KMS-11 (cell line): Measurements from ENCODE around the gene LYST.

Experiments
- H2AFZ ChIP-seq: fragments of 200-600 bp; sonication (generic); 2 replicates; pipeline ENCODE4 v1.6.1; 2016; ENCODE audit warnings: antibody characterized with exemption, mixed run types, low read depth
- H3K27ac ChIP-seq: fragments of 200-600 bp; sonication (generic); 2 replicates; pipeline ENCODE4 v1.6.1; 2016; ENCODE audit warnings: mild to moderate bottlenecking, mixed run types
- H3K27me3 ChIP-seq: fragments of 200-600 bp; sonication (generic); 2 replicates; pipeline ENCODE4 v1.6.1; 2017; ENCODE audit warnings: mild to moderate bottlenecking, low read depth, mixed run types, moderate library complexity; ENCODE audit not compliant: insufficient read depth
- H3K36me3 ChIP-seq: fragments of 200-600 bp; sonication (generic); 2 replicates; pipeline ENCODE4 v1.6.1; 2017; ENCODE audit warnings: mild to moderate bottlenecking, mixed run types; ENCODE audit not compliant: insufficient read depth
- H3K4me1 ChIP-seq: fragments of 200-600 bp; sonication (generic); 2 replicates; pipeline ENCODE4 v1.6.1; 2016; ENCODE audit warnings: mild to moderate bottlenecking, low read depth, mixed run types; ENCODE audit not compliant: poor library complexity, severe bottlenecking
- H3K4me2 ChIP-seq: fragments of 200-600 bp; sonication (generic); 2 replicates; pipeline ENCODE4 v1.7.0; 2016; ENCODE audit warnings: mild to moderate bottlenecking, mixed run types
- H3K4me3 ChIP-seq: fragments of 200-600 bp; sonication (generic); IDR thresholded peaks from 2 replicates; pipeline ENCODE4 v1.6.1; 2017; ENCODE audit warnings: low read depth, low read length, mixed read lengths; ENCODE audit not compliant: insufficient read depth
- H3K79me2 ChIP-seq: fragments of 200-600 bp; sonication (generic); 2 replicates; pipeline ENCODE4 v1.6.1; 2016; ENCODE audit warnings: low read depth, mixed run types; ENCODE audit not compliant: insufficient read depth
- H3K9ac ChIP-seq: fragments of 200-600 bp; sonication (generic); 2 replicates; pipeline ENCODE4 v1.6.1; 2016; ENCODE audit warnings: mild to moderate bottlenecking, mixed run types
- H4K20me1 ChIP-seq: fragments of 200-600 bp; sonication (generic); 2 replicates; pipeline ENCODE4 v1.6.1; 2016; ENCODE audit warnings: mild to moderate bottlenecking, mixed run types; ENCODE audit not compliant: insufficient read depth
- CTCF ChIP-seq: fragments of 200-600 bp; sonication (generic); conservative IDR thresholded peaks from 2 replicates; pipeline ENCODE4 v1.6.1; 2017; ENCODE audit warnings: low read depth, mild to moderate bottlenecking, antibody characterized with exemption, low read length, moderate library complexity, mixed read lengths

The LYST gene

GRCh38 chr1:235746245-235746644, 120.5 kb downstream of the LYST start:
- Histone ChIP-seq H3K4me3 (no peak overlapping the region), H3K4me2 (no peak overlapping the region), H3K36me3 (no peaks in the 10 kb centered on the region), H3K9ac (no peak overlapping the region), H3K4me1 (no peaks in the 10 kb centered on the region), H4K20me1 (no peaks in the 10 kb centered on the region), H3K79me2 (no peaks in the 10 kb centered on the region), H3K27me3 (no peaks in the 10 kb centered on the region), H2AFZ (no peak overlapping the region), H3K27ac (no peak overlapping the region)
- no peak for TF ChIP-seq CTCF

- Histone ChIP-seq H3K27me3 (no peaks in the 10 kb centered on the region), H3K4me1 (no peaks in the 10 kb centered on the region), H3K27ac (no peak overlapping the region), H3K36me3 (no peaks in the 10 kb centered on the region), H2AFZ (no peak overlapping the region), H3K4me2 (no peak overlapping the region), H4K20me1 (no peaks in the 10 kb centered on the region), H3K4me3 (no peak overlapping the region), H3K79me2 (no peaks in the 10 kb centered on the region), H3K9ac (no peak overlapping the region)
- no peak for TF ChIP-seq CTCF
Observed at GRCh38 chr1:235745503-235746136, 121.1 kb downstream of the LYST start.

GRCh38 chr1:235742914-235743599, 123.6 kb downstream of the LYST start:
- Histone ChIP-seq H3K4me1 (no peaks in the 10 kb centered on the region), H2AFZ (no peak overlapping the region), H3K27ac (no peak overlapping the region), H3K9ac (no peak overlapping the region), H3K27me3 (no peaks in the 10 kb centered on the region), H3K36me3 (no peaks in the 10 kb centered on the region), H3K79me2 (no peaks in the 10 kb centered on the region), H4K20me1 (no peaks in the 10 kb centered on the region), H3K4me2 (no peak overlapping the region), H3K4me3 (no peak overlapping the region)
- TF ChIP-seq CTCF = no peak

- H3K27me3 ChIP-seq = no peaks in the 10 kb centered on the region
- TF ChIP-seq CTCF = no peak
- H2AFZ ChIP-seq = no peak overlapping the region
- H3K27ac ChIP-seq = no peak overlapping the region
- no peak overlapping the region for H3K4me3 ChIP-seq
- no peaks in the 10 kb centered on the region for H4K20me1 ChIP-seq
- no peaks in the 10 kb centered on the region for H3K36me3 ChIP-seq
- H3K4me2 ChIP-seq = no peak overlapping the region
- no peak overlapping the region for H3K9ac ChIP-seq
- no peaks in the 10 kb centered on the region for H3K79me2 ChIP-seq
- H3K4me1 ChIP-seq = no peaks in the 10 kb centered on the region
Observed at GRCh38 chr1:235741294-235741693, 125.4 kb downstream of the LYST start.
